HG03097 (cell line): Measurements from ENCODE around the gene TMEM187.
A peak's percentile ranks its signal among the peaks of the same experiment; 100 is the strongest.
"Not testable (repeated sequence)": the region's sequence is repeated elsewhere in the genome, so short reads cannot be mapped to it uniquely, and the experiment has no call there.

Experiments
- ATAC-seq: cut with Tn5 transposase; IDR thresholded peaks from one replicate; pipeline ENCODE4 v1.9.1; 2021; ENCODE audit not compliant: unreplicated experiment, low FRiP score

TMEM187 gene

GRCh38 chrX:153992180-153992579 is 19.6 kb downstream of the TMEM187 start:
- ATAC-seq = no peak

GRCh38 chrX:153993079-153993478 is 20.5 kb downstream of the TMEM187 start:
- ATAC-seq = no peak

- no peak for ATAC-seq
Measured at GRCh38 chrX:153993978-153994377, 21.4 kb downstream of the TMEM187 start.

GRCh38 chrX:153994398-153994797 is 21.8 kb downstream of the TMEM187 start:
- ATAC-seq = not testable (repeated sequence)

- no peak for ATAC-seq
Measured at GRCh38 chrX:153995504-153995903, 22.9 kb downstream of the TMEM187 start.

- ATAC-seq = no peak
Measured at GRCh38 chrX:153999359-154000037, 26.9 kb downstream of the TMEM187 start.

GRCh38 chrX:154000051-154000450 is 27.5 kb downstream of the TMEM187 start:
- no peak for ATAC-seq

- ATAC-seq = peak; percentile 62
Measured at GRCh38 chrX:154002215-154002719, 29.7 kb downstream of the TMEM187 start.

- ATAC-seq = no peak
Measured at GRCh38 chrX:154004315-154004714, 31.8 kb downstream of the TMEM187 start.

GRCh38 chrX:154006947-154007346 is 34.4 kb downstream of the TMEM187 start:
- no peak for ATAC-seq

- ATAC-seq = no peak
Measured at GRCh38 chrX:154008521-154008920, 36.0 kb downstream of the TMEM187 start.

GRCh38 chrX:154010330-154011087 is 38.0 kb downstream of the TMEM187 start:
- ATAC-seq = no peak

- no peak for ATAC-seq
Measured at GRCh38 chrX:154011376-154012335, 39.1 kb downstream of the TMEM187 start.

GRCh38 chrX:154012336-154012991 is 39.9 kb downstream of the TMEM187 start:
- no peak for ATAC-seq

GRCh38 chrX:154013001-154013421 is 40.5 kb downstream of the TMEM187 start:
- no peak for ATAC-seq

- ATAC-seq = no peak
Measured at GRCh38 chrX:154013614-154014360, 41.2 kb downstream of the TMEM187 start.

- ATAC-seq = no peak
Measured at GRCh38 chrX:154014429-154015380, 42.2 kb downstream of the TMEM187 start.

GRCh38 chrX:154015581-154016264 is 43.2 kb downstream of the TMEM187 start:
- no peak for ATAC-seq
